ENCODE measurements around the gene TBC1D3B.

Gene TBC1D3B

DNA sequence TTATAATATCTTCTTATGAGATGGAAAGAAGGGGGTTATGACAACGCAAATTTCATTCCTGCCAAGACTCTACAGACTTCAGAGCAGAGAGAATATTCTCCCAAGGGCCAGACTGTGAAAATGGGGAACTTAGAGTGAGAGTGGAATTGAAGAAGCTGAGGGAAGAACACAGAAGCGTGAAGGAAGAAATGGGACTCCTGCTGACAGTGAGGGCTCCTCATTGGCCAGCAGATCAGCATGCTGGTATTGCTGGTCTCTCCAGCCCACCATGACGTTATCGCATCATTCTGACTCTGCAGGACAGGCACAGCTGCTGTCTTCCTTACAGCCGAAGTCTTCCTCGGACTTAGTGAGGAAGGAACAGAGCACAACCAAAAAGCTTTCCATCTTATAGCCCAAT lies 48.5 kb downstream of the TBC1D3B start:
- no peaks in the 10 kb centered on the region for H3F3A ChIP-seq (ENCODE audit: insufficient read depth, low read length)
- no peak overlapping the region for H3K4me3 ChIP-seq (ENCODE audit: low read length)
- peaks cover 21% of the 10 kb centered on the region for H3K4me1 ChIP-seq (ENCODE audit: low read length)
- H3K9ac ChIP-seq (ENCODE audit: low read length) = no peak overlapping the region
- no peaks in the 10 kb centered on the region for H4K20me1 ChIP-seq (ENCODE audit: insufficient read depth, low read length)
- H3K79me2 ChIP-seq (ENCODE audit: low read length) = no peaks in the 10 kb centered on the region
- H3K36me3 ChIP-seq (replicated peaks; ENCODE audit: insufficient read depth, low read length) = no peaks in the 10 kb centered on the region
- no peaks in the 10 kb centered on the region for H3K9me2 ChIP-seq (replicated peaks; ENCODE audit: insufficient read depth, low read length)
- H3K27me3 ChIP-seq (replicated peaks; ENCODE audit: insufficient read depth, low read length) = no peaks in the 10 kb centered on the region
- TF ChIP-seq, protein P1, sequence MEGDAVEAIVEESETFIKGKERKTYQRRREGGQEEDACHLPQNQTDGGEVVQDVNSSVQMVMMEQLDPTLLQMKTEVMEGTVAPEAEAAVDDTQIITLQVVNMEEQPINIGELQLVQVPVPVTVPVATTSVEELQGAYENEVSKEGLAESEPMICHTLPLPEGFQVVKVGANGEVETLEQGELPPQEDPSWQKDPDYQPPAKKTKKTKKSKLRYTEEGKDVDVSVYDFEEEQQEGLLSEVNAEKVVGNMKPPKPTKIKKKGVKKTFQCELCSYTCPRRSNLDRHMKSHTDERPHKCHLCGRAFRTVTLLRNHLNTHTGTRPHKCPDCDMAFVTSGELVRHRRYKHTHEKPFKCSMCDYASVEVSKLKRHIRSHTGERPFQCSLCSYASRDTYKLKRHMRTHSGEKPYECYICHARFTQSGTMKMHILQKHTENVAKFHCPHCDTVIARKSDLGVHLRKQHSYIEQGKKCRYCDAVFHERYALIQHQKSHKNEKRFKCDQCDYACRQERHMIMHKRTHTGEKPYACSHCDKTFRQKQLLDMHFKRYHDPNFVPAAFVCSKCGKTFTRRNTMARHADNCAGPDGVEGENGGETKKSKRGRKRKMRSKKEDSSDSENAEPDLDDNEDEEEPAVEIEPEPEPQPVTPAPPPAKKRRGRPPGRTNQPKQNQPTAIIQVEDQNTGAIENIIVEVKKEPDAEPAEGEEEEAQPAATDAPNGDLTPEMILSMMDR (IDR thresholded peaks at IDR 0.05; ENCODE audit: low read length) = no peak
- TF ChIP-seq EZH2phosphoT487 (IDR thresholded peaks at IDR 0.05; ENCODE audit: low read length) = no peak
- no peak for TF ChIP-seq EZH2 (optimal IDR thresholded peaks at IDR 0.05; ENCODE audit: low read depth, low read length)
- no peak overlapping the region for H2AFZ ChIP-seq (ENCODE audit: low read length)
- no peaks in the 10 kb centered on the region for H3K9me3 ChIP-seq (replicated peaks; ENCODE audit: insufficient read depth, low read length)
- no peak for DNase-seq
- no peak overlapping the region for H3K4me2 ChIP-seq (ENCODE audit: low read depth, low read length)
- no peak overlapping the region for H3K27ac ChIP-seq (ENCODE audit: low read length)

DNA sequence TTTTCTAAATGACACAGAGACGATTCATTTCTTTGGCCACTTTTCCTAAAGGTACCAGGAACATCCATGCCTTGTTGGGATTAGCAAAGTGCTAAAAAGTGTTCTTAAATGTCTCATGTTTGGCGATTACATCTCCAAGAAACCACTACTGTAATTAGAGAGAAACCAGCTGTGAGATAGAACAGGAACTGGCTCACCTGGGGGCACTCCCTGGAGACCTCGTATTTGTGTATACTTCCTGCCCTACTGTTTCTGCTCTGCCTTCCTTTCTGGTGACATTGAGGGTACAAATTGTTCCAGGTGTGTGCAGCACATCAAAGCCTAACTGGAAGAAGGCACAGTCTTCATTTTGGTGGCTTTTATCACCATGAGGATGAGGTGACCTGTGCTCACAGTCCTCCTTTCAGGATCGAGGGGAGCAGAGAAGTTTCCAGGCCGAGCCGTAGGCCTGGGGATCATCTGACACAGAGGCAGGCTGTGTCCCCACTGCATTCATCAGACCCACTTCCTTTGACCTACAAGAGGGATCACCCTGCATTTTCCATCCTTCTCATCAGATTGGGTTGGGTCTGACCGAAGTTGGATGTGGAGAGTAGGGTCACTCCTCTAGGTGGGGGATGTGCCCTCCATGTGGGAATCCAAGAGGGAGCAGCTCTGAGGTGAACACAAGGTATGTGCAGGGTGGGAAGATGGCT lies 49.1 kb downstream of the TBC1D3B start:
- no peaks in the 10 kb centered on the region for H3F3A ChIP-seq (ENCODE audit: insufficient read depth, low read length)
- H3K4me2 ChIP-seq (ENCODE audit: low read depth, low read length) = peak overlapping the region; percentile 7; the same call in 1 of the 2 replicates
- H3K36me3 ChIP-seq (replicated peaks; ENCODE audit: insufficient read depth, low read length) = no peaks in the 10 kb centered on the region
- H2AFZ ChIP-seq (ENCODE audit: low read length) = peak overlapping the region; percentile 36
- no peak overlapping the region for H3K9ac ChIP-seq (ENCODE audit: low read length)
- H3K4me1 ChIP-seq (ENCODE audit: low read length) = peaks cover 15% of the 10 kb centered on the region
- no peaks in the 10 kb centered on the region for H4K20me1 ChIP-seq (ENCODE audit: insufficient read depth, low read length)
- no peaks in the 10 kb centered on the region for H3K9me3 ChIP-seq (replicated peaks; ENCODE audit: insufficient read depth, low read length)
- H3K4me3 ChIP-seq (ENCODE audit: low read length) = no peak overlapping the region
- TF ChIP-seq EZH2phosphoT487 (IDR thresholded peaks at IDR 0.05; ENCODE audit: low read length) (no peak), EZH2 (optimal IDR thresholded peaks at IDR 0.05; ENCODE audit: low read depth, low read length) (no peak)
- TF ChIP-seq, protein P1 (IDR thresholded peaks at IDR 0.05; ENCODE audit: low read length) = no peak
- DNase-seq = peak; percentile 43
- no peaks in the 10 kb centered on the region for H3K27me3 ChIP-seq (replicated peaks; ENCODE audit: insufficient read depth, low read length)
- no peaks in the 10 kb centered on the region for H3K79me2 ChIP-seq (ENCODE audit: low read length)
- H3K9me2 ChIP-seq (replicated peaks; ENCODE audit: insufficient read depth, low read length) = no peaks in the 10 kb centered on the region
- H3K27ac ChIP-seq (ENCODE audit: low read length) = no peak overlapping the region

DNA sequence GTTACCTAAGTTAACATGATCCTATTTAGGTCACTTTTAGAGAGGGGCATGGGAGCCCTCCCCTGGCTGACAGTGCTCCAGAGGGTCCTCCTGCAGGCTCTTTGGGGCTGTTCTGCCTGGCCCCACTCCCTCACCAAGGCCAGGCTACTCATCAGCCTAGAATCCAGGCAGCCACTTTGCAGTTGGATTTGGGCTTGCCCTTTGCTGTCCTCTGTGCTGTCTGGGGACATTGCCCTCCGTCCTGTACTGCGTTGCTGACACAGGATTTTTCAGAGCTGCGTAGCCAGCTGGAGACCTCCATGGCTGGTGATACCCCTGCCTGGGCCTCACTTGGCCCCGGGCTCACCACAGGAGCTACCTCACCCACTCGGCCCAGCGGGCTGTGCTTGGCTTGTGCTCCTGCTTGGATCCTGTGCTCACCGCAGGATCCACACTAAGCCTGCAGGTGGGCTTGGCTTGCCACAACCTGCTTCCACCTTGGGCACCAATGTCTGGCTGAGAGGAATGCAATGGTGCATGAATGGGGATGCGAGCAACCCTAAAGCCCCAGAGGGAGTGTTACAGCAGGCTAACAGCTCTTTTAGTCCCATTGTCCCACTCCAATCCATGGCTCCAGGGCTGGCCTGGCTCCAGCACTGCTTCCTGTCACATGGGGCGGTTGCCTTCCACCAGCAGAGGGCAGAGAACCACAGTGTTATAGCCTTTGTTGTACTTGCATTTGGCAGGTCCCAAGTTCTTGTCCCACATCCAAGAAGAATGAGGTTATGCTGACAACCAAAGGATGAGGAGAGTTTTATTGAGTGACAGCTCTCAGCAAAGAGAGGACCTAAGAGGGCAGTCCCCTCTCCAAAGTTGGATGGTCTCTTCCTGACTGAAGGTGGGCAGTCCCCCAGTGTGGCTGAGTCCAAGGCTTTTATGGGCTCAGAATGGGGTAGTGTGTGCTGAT lies 51.3 kb downstream of the TBC1D3B start:
- no peak overlapping the region for H2AFZ ChIP-seq (ENCODE audit: low read length)
- no peaks in the 10 kb centered on the region for H3F3A ChIP-seq (ENCODE audit: insufficient read depth, low read length)
- H3K27ac ChIP-seq (ENCODE audit: low read length) = no peak overlapping the region

More for the DNA sequence above, 51.3 kb downstream of the TBC1D3B start:
- Histone ChIP-seq H3K4me3 (ENCODE audit: low read length) (no peak overlapping the region), H3K79me2 (ENCODE audit: low read length) (no peaks in the 10 kb centered on the region), H3K4me2 (ENCODE audit: low read depth, low read length) (no peak overlapping the region), H3K4me1 (ENCODE audit: low read length) (peaks cover 12% of the 10 kb centered on the region), H4K20me1 (ENCODE audit: insufficient read depth, low read length) (no peaks in the 10 kb centered on the region), H3K9me2 (replicated peaks; ENCODE audit: insufficient read depth, low read length) (no peaks in the 10 kb centered on the region), H3K36me3 (replicated peaks; ENCODE audit: insufficient read depth, low read length) (no peaks in the 10 kb centered on the region), H3K9me3 (replicated peaks; ENCODE audit: insufficient read depth, low read length) (no peaks in the 10 kb centered on the region), H3K9ac (ENCODE audit: low read length) (no peak overlapping the region), H3K27me3 (replicated peaks; ENCODE audit: insufficient read depth, low read length) (no peaks in the 10 kb centered on the region)
- no peak for DNase-seq
- TF ChIP-seq EZH2 (optimal IDR thresholded peaks at IDR 0.05; ENCODE audit: low read depth, low read length) = no peak
- TF ChIP-seq, protein P1 (IDR thresholded peaks at IDR 0.05; ENCODE audit: low read length) = no peak
- no peak for TF ChIP-seq EZH2phosphoT487 (IDR thresholded peaks at IDR 0.05; ENCODE audit: low read length)
